PFSK-1 (cell line): ENCODE results near the gene MYO1D.

Experiments
- POLR2AphosphoS5 ChIP-seq: IDR thresholded peaks from 2 replicates; pipeline ENCODE4 v1.6.1; 2012; ENCODE audit warnings: low read depth, mild to moderate bottlenecking, control low read depth, low read length, moderate library complexity
- SIN3A ChIP-seq: IDR thresholded peaks from 2 replicates; pipeline ENCODE4 v1.6.1; 2012; ENCODE audit warnings: mild to moderate bottlenecking, low read length, moderate library complexity, borderline replicate concordance; ENCODE audit not compliant: insufficient read depth
- TAF1 ChIP-seq: IDR thresholded peaks from 2 replicates; pipeline ENCODE4 v1.6.1; 2012; ENCODE audit warnings: low read length, control low read depth, borderline replicate concordance; ENCODE audit not compliant: insufficient read depth

- no peak for TF ChIP-seq TAF1
- TF ChIP-seq SIN3A, result no peak
- no peak for TF ChIP-seq POLR2AphosphoS5
Observed at GRCh38 chr17:32916134-32916533, 39.2 kb upstream of the MYO1D start.
